B cell (primary cell): ENCODE data around the gene CDK6.

Experiments used
- EZH2 ChIP-seq: IDR thresholded peaks from 2 replicates; pipeline ENCODE4 v1.6.1; 2012; ENCODE audit warnings: borderline replicate concordance, low read depth, mild to moderate bottlenecking, moderate library complexity, low read length; ENCODE audit not compliant: insufficient read depth, poor library complexity, severe bottlenecking
- TF ChIP-seq, protein P1 (sequence below): fragments of 200-600 bp; IDR thresholded peaks from one replicate; pipeline ENCODE4 v1.8.0; 2022; ENCODE audit warnings: antibody characterized with exemption, mild to moderate bottlenecking

DNA sequence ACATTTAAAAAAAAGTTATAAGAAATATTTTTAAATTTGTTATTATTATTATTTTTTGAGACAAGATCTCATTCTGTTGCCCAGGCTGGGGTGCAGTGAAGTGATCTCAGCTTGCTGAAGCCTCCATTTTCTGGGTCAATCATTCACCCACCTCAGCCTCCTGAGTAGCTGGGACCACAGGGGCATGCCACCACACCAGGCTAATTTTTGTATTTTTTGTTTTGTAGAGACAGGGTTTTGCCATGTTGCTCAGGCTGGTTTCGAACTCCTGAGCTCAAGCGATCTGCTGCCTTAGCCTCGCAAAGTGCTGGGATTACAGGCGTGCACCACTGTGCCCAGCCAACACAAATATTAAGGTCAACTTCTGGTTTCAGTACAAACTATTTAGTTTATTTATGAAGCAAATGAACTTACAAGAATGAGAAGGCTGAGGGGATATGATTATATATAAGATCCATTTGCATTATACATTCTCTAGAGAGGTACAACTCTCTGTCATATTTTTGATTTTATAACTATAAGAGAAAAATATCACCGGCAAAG, 200.3 kb downstream of the CDK6 start:
- no peak for TF ChIP-seq EZH2
- TF ChIP-seq, protein P1, sequence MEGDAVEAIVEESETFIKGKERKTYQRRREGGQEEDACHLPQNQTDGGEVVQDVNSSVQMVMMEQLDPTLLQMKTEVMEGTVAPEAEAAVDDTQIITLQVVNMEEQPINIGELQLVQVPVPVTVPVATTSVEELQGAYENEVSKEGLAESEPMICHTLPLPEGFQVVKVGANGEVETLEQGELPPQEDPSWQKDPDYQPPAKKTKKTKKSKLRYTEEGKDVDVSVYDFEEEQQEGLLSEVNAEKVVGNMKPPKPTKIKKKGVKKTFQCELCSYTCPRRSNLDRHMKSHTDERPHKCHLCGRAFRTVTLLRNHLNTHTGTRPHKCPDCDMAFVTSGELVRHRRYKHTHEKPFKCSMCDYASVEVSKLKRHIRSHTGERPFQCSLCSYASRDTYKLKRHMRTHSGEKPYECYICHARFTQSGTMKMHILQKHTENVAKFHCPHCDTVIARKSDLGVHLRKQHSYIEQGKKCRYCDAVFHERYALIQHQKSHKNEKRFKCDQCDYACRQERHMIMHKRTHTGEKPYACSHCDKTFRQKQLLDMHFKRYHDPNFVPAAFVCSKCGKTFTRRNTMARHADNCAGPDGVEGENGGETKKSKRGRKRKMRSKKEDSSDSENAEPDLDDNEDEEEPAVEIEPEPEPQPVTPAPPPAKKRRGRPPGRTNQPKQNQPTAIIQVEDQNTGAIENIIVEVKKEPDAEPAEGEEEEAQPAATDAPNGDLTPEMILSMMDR = no peak
